HG02884 (cell line): ENCODE results near the gene PTCD2.
"Not testable (repeated sequence)": the region's sequence is repeated elsewhere in the genome, so short reads cannot be mapped to it uniquely, and the experiment has no call there.

Experiments
- ATAC-seq: cut with Tn5 transposase; IDR thresholded peaks from one replicate; pipeline ENCODE4 v1.9.1; 2021; ENCODE audit warnings: mild to moderate bottlenecking, moderate library complexity; ENCODE audit not compliant: unreplicated experiment

Gene PTCD2

GRCh38 chr5:72296256-72296655, 23.9 kb upstream of the PTCD2 start:
- no peak for ATAC-seq

- not testable (repeated sequence) for ATAC-seq
Observed at GRCh38 chr5:72298136-72298535, 22.0 kb upstream of the PTCD2 start.

GRCh38 chr5:72298711-72299110, 21.5 kb upstream of the PTCD2 start:
- no peak for ATAC-seq

- no peak for ATAC-seq
Observed at GRCh38 chr5:72300590-72301339, 19.4 kb upstream of the PTCD2 start.

GRCh38 chr5:72301557-72301956, 18.6 kb upstream of the PTCD2 start:
- peak; percentile 55 for ATAC-seq

- ATAC-seq: no peak
Observed at GRCh38 chr5:72302171-72302570, 18.0 kb upstream of the PTCD2 start.

GRCh38 chr5:72305194-72306142, 14.7 kb upstream of the PTCD2 start:
- ATAC-seq: no peak

GRCh38 chr5:72307573-72307967, 12.6 kb upstream of the PTCD2 start:
- no peak for ATAC-seq

GRCh38 chr5:72307968-72308852, 12.0 kb upstream of the PTCD2 start:
- ATAC-seq: peak; percentile 90

- ATAC-seq: no peak
Observed at GRCh38 chr5:72308853-72309191, 11.4 kb upstream of the PTCD2 start.

GRCh38 chr5:72313141-72313540, 7.0 kb upstream of the PTCD2 start:
- ATAC-seq: no peak

- no peak for ATAC-seq
Observed at GRCh38 chr5:72314571-72315172, 5.5 kb upstream of the PTCD2 start.

- ATAC-seq: not testable (repeated sequence)
Observed at GRCh38 chr5:72319435-72319975, 668 bp upstream of the PTCD2 start.

GRCh38 chr5:72324189-72324825, 4.1 kb downstream of the PTCD2 start:
- ATAC-seq: no peak

GRCh38 chr5:72325566-72326305, 5.6 kb downstream of the PTCD2 start:
- ATAC-seq: no peak

- no peak for ATAC-seq
Observed at GRCh38 chr5:72326306-72326649, 6.1 kb downstream of the PTCD2 start.

- ATAC-seq: no peak
Observed at GRCh38 chr5:72328172-72328571, 8.0 kb downstream of the PTCD2 start.

- no peak for ATAC-seq
Observed at GRCh38 chr5:72330712-72331111, 10.5 kb downstream of the PTCD2 start.

GRCh38 chr5:72337159-72337558, 17.0 kb downstream of the PTCD2 start:
- ATAC-seq: no peak
